Stimulated activated CD4-positive, alpha-beta T cell treated with anti-CD3 and anti-CD28 coated beads, Interleukin-2, amount 100 ng/mL, for 24 hours (primary cell): ENCODE data around the gene MARCKSL1.
"Not testable (repeated sequence)": the region's sequence is repeated elsewhere in the genome, so short reads cannot be mapped to it uniquely, and the experiment has no call there.

Experiments
- DNase-seq, 2 donors: peaks; one replicate each; pipeline ENCODE4 v3.0.0-alpha.2; 2020

The MARCKSL1 gene

GRCh38 chr1:32284777-32285176 lies 51.3 kb downstream of the MARCKSL1 start:
- DNase-seq = not testable (repeated sequence)
